Measurements from ENCODE around the gene PCBP2. TPM values are rescaled to one million over a fixed set of nuclear protein-coding genes. Genes with fewer than 3 reads are reported as not detected.
A peak's percentile ranks its signal among the peaks of the same experiment; 100 is the strongest.

Gene PCBP2
- total and polyA plus RNA-seq, 11 donors = 290 to 642 (median 478) TPM

- Histone ChIP-seq H3K27me3 (no peaks in the 10 kb centered on the region), H3K36me3 (peaks cover 0 to 14% (median 7%) of the 10 kb centered on the region in 9 donors), H3K4me3 (peak overlapping the region in 10 of 12 donors; percentile 52 to 71 (median 64)), H3K4me1 (peaks cover 0 to 37% (median 24%) of the 10 kb centered on the region in 12 donors), H3K27ac (peak overlapping the region in 11 of 12 donors; percentile 52 to 87 (median 78)), H3K9me3 (no peaks in the 10 kb centered on the region)
- ATAC-seq = no peak
- no peak for TF ChIP-seq CTCF (IDR thresholded peaks at IDR 0.05)
- TF ChIP-seq POLR2A (IDR thresholded peaks at IDR 0.05) = no peak
- intact Hi-C loops (cut with DNase I) = loop anchor here in 2 of 10 donors (5.0 kb wide), 1 partner anchor 40 kb away; the partner anchor contains the start of gene PCBP2 (in 2 of the 2)
- WGBS, 4 donors = 45 to 61% (median 60%) methylated on average over 17 to 20 of the region's 20 CpGs
- DNase-seq = no peak
Observed at GRCh38 chr12:53492188-53492587, 40.3 kb downstream of the PCBP2 start.

GRCh38 chr12:53492830-53493609 lies 41.1 kb downstream of the PCBP2 start:
- 1 to 2% (median 2%) methylated on average over 28 to 52 of the region's 52 CpGs for WGBS, 4 donors
- Histone ChIP-seq H3K4me3 (peak overlapping the region; percentile 13 to 71 (median 62)), H3K9me3 (no peaks in the 10 kb centered on the region), H3K36me3 (peaks cover 0 to 6% (median 0%) of the 10 kb centered on the region in 9 donors), H3K27me3 (no peaks in the 10 kb centered on the region), H3K4me1 (peaks cover 0 to 39% (median 24%) of the 10 kb centered on the region in 12 donors), H3K27ac (peak overlapping the region; percentile 52 to 87 (median 78))
- intact Hi-C loops (cut with DNase I) = loop anchor here in 2 of 10 donors (5.0 kb wide), 1 partner anchor 41 kb away; the partner anchor contains the start of gene PCBP2 (in 2 of the 2)
- TF ChIP-seq CTCF (IDR thresholded peaks at IDR 0.05) (peak in 2 of 12 donors; percentile 32 to 41), POLR2A (IDR thresholded peaks at IDR 0.05) (peak in 1 of 2 donors; percentile 53)
- ATAC-seq = peak; percentile 89 to 97 (median 95)
- peak; percentile 94 for DNase-seq

GRCh38 chr12:53493610-53494391 lies 41.9 kb downstream of the PCBP2 start:
- peaks cover 0 to 44% (median 25%) of the 10 kb centered on the region in 12 donors for H3K4me1 ChIP-seq
- TF ChIP-seq POLR2A (IDR thresholded peaks at IDR 0.05) (no peak), CTCF (IDR thresholded peaks at IDR 0.05) (no peak)
- peak overlapping the region; percentile 13 to 71 (median 62) for H3K4me3 ChIP-seq
- H3K9me3 ChIP-seq = no peaks in the 10 kb centered on the region
- ATAC-seq = no peak
- no peaks in the 10 kb centered on the region for H3K36me3 ChIP-seq
- H3K27ac ChIP-seq = peak overlapping the region; percentile 5 to 87 (median 78)
- no peak for DNase-seq
- 33 to 44% (median 39%) methylated on average over 11 of the region's 11 CpGs for WGBS, 4 donors
- intact Hi-C loops (cut with DNase I) = loop anchor here in 2 of 10 donors (5.0 kb wide), 1 partner anchor 42 kb away; the partner anchor contains the start of gene PCBP2 (in 2 of the 2)
- no peaks in the 10 kb centered on the region for H3K27me3 ChIP-seq
